ENCODE results near the gene ADAMTS7. TPM values are rescaled to one million over a fixed set of nuclear protein-coding genes. Genes with fewer than 3 reads are reported as not detected.
"Not testable (repeated sequence)": the region's sequence is repeated elsewhere in the genome, so short reads cannot be mapped to it uniquely, and the experiment has no call there.

ADAMTS7 gene
- total RNA-seq, 1 donor = 7.5 TPM

- no peak overlapping the region for H3K4me3 ChIP-seq (ENCODE audit: low read depth, low read length)
- DNase-seq (ENCODE audit: low read depth) = no peak
- no peak for TF ChIP-seq CTCF (IDR thresholded peaks at IDR 0.05; ENCODE audit: insufficient read depth, low read length)
Observed at GRCh38 chr15:78850352-78850751, 39.1 kb upstream of the ADAMTS7 start.

GRCh38 chr15:78847387-78847906 lies 36.2 kb upstream of the ADAMTS7 start:
- H3K4me3 ChIP-seq (ENCODE audit: low read depth, low read length); DNase-seq (ENCODE audit: low read depth): not testable (repeated sequence)

GRCh38 chr15:78846906-78847305 lies 35.6 kb upstream of the ADAMTS7 start:
- DNase-seq (ENCODE audit: low read depth); H3K4me3 ChIP-seq (ENCODE audit: low read depth, low read length): not testable (repeated sequence)

- H3K4me3 ChIP-seq (ENCODE audit: low read depth, low read length) = no peak overlapping the region
- DNase-seq (ENCODE audit: low read depth) = no peak
- TF ChIP-seq CTCF (IDR thresholded peaks at IDR 0.05; ENCODE audit: insufficient read depth, low read length) = no peak
Observed at GRCh38 chr15:78842519-78842918, 31.3 kb upstream of the ADAMTS7 start.

GRCh38 chr15:78841891-78842290 lies 30.6 kb upstream of the ADAMTS7 start:
- H3K4me3 ChIP-seq (ENCODE audit: low read depth, low read length) = no peak overlapping the region
- TF ChIP-seq CTCF (IDR thresholded peaks at IDR 0.05; ENCODE audit: insufficient read depth, low read length) = no peak
- DNase-seq (ENCODE audit: low read depth) = no peak

- DNase-seq (ENCODE audit: low read depth) = no peak
- no peak overlapping the region for H3K4me3 ChIP-seq (ENCODE audit: low read depth, low read length)
- TF ChIP-seq CTCF (IDR thresholded peaks at IDR 0.05; ENCODE audit: insufficient read depth, low read length) = no peak
Observed at GRCh38 chr15:78841376-78841706, 30.1 kb upstream of the ADAMTS7 start.

GRCh38 chr15:78840661-78841375 lies 29.6 kb upstream of the ADAMTS7 start:
- H3K4me3 ChIP-seq (ENCODE audit: low read depth, low read length) = no peak overlapping the region
- DNase-seq (ENCODE audit: low read depth) = no peak
- TF ChIP-seq CTCF (IDR thresholded peaks at IDR 0.05; ENCODE audit: insufficient read depth, low read length) = no peak

- H3K4me3 ChIP-seq (ENCODE audit: low read depth, low read length); DNase-seq (ENCODE audit: low read depth): not testable (repeated sequence)
Observed at GRCh38 chr15:78839151-78839550, 27.9 kb upstream of the ADAMTS7 start.
